ENCODE results near the gene SRXN1.

SRXN1 gene

GRCh38 chr20:665276-665675, 12.3 kb upstream of the SRXN1 start:
- ChIA-PET CTCF (interaction anchor here (0.8 to 6.9 kb wide), 7 partner anchors 8 to 103 kb away, joined by 3 to 82 read pairs (median 4); no protein-coding TSS in a partner anchor), POLR2A (no interaction called here)
- no peak overlapping the region for H3K4me3 ChIP-seq (ENCODE audit: low read depth, low read length)
- no peak for TF ChIP-seq CTCF (IDR thresholded peaks at IDR 0.05; ENCODE audit: insufficient read depth, low read length, missing control alignments)
- no peak for DNase-seq (ENCODE audit: low read depth, low spot score)

- ChIA-PET POLR2A (no interaction called here), CTCF (interaction anchor here (1.0 to 6.9 kb wide), 5 partner anchors 9 to 103 kb away, joined by 3 to 82 read pairs (median 32); no protein-coding TSS in a partner anchor)
- no peak for TF ChIP-seq CTCF (IDR thresholded peaks at IDR 0.05; ENCODE audit: insufficient read depth, low read length, missing control alignments)
- DNase-seq (ENCODE audit: low read depth, low spot score), result no peak
- H3K4me3 ChIP-seq (ENCODE audit: low read depth, low read length), result no peak overlapping the region
Measured at GRCh38 chr20:664576-664975, 11.6 kb upstream of the SRXN1 start.

GRCh38 chr20:664151-664550, 11.2 kb upstream of the SRXN1 start:
- no peak overlapping the region for H3K4me3 ChIP-seq (ENCODE audit: low read depth, low read length)
- no peak for DNase-seq (ENCODE audit: low read depth, low spot score)
- POLR2A ChIA-PET, result no interaction called here
- no peak for TF ChIP-seq CTCF (IDR thresholded peaks at IDR 0.05; ENCODE audit: insufficient read depth, low read length, missing control alignments)
- CTCF ChIA-PET, result interaction anchor here (1.5 to 6.9 kb wide), 5 partner anchors 9 to 102 kb away, joined by 3 to 82 read pairs (median 32); no protein-coding TSS in a partner anchor

GRCh38 chr20:663315-664090, 10.5 kb upstream of the SRXN1 start:
- H3K4me3 ChIP-seq (ENCODE audit: low read depth, low read length), result no peak overlapping the region
- CTCF ChIA-PET, result interaction anchor here (1.5 to 6.9 kb wide), 3 partner anchors 10 to 102 kb away, joined by 3 to 47 read pairs (median 12); no protein-coding TSS in a partner anchor
- POLR2A ChIA-PET, result no interaction called here
- no peak for DNase-seq (ENCODE audit: low read depth, low spot score)
- no peak for TF ChIP-seq CTCF (IDR thresholded peaks at IDR 0.05; ENCODE audit: insufficient read depth, low read length, missing control alignments)

- TF ChIP-seq CTCF (IDR thresholded peaks at IDR 0.05; ENCODE audit: insufficient read depth, low read length, missing control alignments), result no peak
- no peak for DNase-seq (ENCODE audit: low read depth, low spot score)
- POLR2A ChIA-PET, result no interaction called here
- CTCF ChIA-PET, result interaction anchor here (1.1 to 4.3 kb wide), 3 partner anchors 16 to 101 kb away, joined by 3 to 12 read pairs (median 4); no protein-coding TSS in a partner anchor
- H3K4me3 ChIP-seq (ENCODE audit: low read depth, low read length), result no peak overlapping the region
Measured at GRCh38 chr20:662277-663192, 9.5 kb upstream of the SRXN1 start.

All from AG04449 (cell line).